B cell (primary cell): ENCODE measurements around the gene LAMC3.

Source experiments
- EZH2 ChIP-seq: IDR thresholded peaks from 2 replicates; pipeline ENCODE4 v1.6.1; 2012; ENCODE audit warnings: borderline replicate concordance, low read depth, mild to moderate bottlenecking, moderate library complexity, low read length; ENCODE audit not compliant: insufficient read depth, poor library complexity, severe bottlenecking
- TF ChIP-seq, protein P1 (sequence below): fragments of 200-600 bp; IDR thresholded peaks from one replicate; pipeline ENCODE4 v1.8.0; 2022; ENCODE audit warnings: antibody characterized with exemption, mild to moderate bottlenecking

DNA sequence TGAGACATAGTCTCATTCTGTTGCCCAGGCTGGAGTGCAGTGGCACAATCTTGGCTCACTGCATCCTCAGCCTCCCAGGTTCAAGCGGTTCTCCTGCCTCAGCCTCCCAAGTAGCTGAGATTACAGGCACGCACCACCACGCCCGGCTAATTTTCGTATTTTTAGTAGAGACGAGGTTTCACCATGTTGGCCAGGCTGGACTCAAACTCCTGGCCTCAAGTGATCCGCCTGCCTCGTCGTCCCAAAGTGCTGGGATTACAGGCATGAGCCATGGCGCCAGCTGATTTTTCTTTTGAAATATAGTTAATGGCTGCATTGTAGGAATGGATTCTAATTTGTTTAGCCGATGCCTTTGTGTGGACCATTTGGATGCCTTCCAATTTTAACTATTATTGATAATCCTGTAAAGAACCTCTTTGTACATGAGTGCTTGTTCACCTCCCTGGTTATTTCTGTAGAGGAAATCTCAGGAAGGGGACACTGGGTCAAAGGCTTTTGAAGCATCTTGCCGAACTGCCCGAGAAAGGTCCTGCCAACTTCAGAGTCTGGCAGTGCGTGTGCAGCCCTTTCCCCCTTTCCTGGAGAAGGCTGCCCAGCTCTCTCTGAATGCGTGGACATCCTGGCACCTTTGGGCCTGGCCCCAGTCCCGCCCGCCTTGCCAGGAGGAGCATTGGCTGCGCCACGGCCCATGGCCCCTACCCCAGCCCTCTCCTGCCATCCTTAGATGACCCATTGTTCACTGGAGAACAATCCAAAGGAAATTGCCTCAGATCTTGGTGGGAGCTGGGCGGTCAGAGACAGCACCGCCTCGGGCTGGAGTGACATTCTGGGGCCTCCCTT, 107.5 kb downstream of the LAMC3 start:
- TF ChIP-seq, protein P1, sequence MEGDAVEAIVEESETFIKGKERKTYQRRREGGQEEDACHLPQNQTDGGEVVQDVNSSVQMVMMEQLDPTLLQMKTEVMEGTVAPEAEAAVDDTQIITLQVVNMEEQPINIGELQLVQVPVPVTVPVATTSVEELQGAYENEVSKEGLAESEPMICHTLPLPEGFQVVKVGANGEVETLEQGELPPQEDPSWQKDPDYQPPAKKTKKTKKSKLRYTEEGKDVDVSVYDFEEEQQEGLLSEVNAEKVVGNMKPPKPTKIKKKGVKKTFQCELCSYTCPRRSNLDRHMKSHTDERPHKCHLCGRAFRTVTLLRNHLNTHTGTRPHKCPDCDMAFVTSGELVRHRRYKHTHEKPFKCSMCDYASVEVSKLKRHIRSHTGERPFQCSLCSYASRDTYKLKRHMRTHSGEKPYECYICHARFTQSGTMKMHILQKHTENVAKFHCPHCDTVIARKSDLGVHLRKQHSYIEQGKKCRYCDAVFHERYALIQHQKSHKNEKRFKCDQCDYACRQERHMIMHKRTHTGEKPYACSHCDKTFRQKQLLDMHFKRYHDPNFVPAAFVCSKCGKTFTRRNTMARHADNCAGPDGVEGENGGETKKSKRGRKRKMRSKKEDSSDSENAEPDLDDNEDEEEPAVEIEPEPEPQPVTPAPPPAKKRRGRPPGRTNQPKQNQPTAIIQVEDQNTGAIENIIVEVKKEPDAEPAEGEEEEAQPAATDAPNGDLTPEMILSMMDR = no peak
- TF ChIP-seq EZH2 = no peak
